HG03571 (cell line): ENCODE measurements around the gene PPP2R5D.
A peak's percentile ranks its signal among the peaks of the same experiment; 100 is the strongest.
"Not testable (repeated sequence)": the region's sequence is repeated elsewhere in the genome, so short reads cannot be mapped to it uniquely, and the experiment has no call there.

Source experiments
- ATAC-seq: cut with Tn5 transposase; IDR thresholded peaks from one replicate; pipeline ENCODE4 v1.9.1; 2021; ENCODE audit not compliant: unreplicated experiment

Gene PPP2R5D

DNA sequence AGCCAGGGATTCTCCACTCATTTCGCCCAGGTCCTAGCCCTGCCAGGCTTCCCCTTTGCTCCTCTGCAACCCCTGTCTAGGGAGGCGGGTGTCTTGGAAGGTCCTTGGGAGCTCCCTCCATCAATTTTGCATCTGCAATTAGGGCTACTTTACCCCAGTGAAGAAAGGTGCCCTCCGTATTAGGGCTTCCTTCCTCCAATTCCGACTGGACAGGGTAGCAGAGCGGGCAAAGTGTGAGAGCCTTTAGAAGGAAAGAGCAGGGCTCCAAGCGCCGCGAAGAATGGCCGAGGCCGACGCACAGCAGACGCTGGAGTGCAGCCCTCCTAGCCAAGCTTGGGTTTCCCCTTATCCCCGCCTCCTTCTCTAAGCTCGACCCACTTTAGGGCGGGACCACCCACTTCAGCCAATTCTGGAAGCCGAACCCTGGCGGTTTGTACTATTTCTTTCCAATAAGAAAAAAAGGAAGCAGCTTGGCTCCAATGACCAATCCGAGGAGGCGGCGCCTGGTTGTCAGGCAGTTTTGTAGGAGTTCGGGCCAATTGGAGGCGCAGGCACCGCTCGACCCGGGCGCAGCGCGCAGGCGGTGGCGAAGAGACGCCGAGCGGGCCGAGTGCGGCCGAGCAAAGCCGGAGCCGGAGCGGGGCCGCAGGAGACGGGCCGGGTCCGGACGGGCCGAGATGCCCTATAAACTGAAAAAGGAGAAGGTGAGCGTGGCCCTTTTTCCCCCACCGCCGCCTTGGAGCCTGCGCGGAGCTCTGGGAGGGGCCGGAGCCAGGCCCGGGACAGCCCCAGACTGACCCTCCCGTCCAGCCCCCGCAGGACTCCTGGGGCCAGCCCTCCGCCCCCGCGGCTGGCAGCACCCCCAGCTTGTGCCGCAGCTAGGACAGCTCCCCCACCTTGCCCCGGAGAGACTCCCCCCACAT lies at the start of gene PPP2R5D:
Gene PPP2R5D (plus strand): TSS at position 570 of the 923 bp plus-strand sequence. CDS start 108 bp downstream, at position 678.
- peak; percentile 95 for ATAC-seq

DNA sequence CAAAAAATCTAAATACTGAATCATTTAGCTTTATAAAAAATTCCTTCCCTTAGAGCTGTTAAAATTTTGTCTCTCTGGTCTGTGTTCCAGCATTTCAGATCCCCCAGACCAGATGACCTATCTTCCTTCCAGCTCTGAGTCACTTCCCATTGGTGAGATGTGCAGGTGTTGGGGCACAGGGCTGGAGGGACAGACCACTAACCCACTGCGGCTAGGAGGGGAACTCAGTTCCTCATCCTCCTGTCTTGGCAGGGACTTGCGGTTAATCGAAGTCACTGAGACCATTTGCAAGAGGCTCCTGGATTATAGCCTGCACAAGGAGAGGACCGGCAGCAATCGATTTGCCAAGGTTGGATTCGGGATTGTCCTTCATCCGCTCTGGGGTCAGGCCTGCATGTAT lies 49.0 kb upstream of the PPP2R5D start:
- ATAC-seq: no peak

- ATAC-seq: no peak
Measured at GRCh38 chr6:42936398-42936797, 48.0 kb upstream of the PPP2R5D start.

DNA sequence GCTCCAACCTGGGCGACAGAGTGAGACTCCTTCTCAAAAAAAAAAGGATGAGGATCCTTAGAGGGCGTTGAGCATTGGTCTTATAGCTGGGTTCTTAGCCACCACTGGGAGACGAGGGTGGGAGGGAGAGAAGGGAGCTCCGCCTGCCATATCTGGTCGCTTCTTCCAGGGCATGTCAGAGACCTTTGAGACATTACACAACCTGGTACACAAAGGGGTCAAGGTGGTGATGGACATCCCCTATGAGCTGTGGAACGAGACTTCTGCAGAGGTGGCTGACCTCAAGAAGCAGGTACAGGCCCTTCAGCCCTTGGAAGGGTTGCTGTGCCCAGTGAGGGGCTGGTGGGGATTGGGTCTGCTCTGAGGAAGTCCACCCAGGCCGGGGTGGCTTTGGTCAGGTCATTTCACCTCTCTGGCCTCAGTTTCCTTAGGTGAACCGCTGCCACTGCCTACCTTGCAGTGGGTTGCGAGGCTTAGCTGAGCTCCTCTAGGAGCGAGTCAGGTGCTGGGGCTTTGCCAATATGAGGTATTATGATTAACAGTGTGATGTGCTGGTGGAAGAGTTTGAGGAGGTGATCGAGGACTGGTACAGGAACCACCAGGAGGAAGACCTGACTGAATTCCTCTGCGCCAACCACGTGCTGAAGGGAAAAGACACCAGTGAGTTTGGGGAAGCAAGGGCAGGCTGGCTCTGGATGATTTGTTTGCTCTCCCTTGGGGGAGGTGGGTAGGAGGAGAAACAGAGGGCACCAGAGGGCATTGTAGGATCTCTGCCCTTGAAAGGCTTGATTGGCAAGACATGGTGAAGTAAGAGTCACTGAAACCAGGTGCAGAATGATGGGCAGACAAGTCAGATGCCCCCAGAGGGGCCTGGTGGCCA lies 46.6 kb upstream of the PPP2R5D start:
- no peak for ATAC-seq

DNA sequence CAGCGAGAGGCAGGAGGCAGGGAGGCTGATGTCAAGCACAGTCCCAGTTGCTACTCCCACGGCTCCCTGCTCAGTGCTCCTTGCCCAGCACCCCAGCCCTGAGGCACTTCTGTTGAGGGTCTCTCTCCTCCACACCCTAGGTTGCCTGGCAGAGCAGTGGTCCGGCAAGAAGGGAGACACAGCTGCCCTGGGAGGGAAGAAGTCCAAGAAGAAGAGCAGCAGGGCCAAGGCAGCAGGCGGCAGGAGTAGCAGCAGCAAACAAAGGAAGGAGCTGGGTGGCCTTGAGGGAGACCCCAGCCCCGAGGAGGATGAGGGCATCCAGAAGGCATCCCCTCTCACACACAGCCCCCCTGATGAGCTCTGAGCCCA lies 46.0 kb upstream of the PPP2R5D start:
- ATAC-seq: no peak

DNA sequence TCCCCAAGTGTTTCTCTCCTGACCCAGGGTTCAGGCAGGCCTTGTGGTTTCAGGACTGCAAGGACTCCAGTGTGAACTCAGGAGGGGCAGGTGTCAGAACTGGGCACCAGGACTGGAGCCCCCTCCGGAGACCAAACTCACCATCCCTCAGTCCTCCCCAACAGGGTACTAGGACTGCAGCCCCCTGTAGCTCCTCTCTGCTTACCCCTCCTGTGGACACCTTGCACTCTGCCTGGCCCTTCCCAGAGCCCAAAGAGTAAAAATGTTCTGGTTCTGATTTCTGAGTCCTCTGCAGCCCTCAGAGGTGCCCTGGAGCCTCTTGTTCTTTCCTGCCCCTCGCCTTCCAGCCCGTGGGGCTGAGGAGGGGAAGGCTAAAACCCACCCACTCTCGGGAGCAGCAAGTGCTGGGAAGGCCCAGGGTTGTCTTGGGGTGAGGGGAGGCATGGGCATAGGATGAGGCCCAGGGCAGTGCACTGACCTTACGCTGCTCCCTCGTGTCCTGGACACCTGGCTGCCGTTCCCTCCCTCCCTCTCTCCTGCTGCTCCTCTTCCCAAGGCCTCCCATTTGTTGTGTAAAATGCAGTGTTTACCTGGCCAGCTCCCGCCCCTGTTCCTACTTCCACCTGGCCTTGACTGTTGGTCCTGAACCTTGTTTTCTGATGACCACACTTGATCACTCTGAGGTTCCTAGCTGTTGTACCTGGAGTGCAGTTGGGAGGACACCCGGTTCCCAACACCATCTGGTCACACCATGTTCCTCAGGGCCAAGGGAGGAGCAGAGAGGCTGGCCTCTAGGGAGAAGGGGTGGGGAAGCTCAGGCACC lies 45.2 kb upstream of the PPP2R5D start:
- ATAC-seq: no peak

DNA sequence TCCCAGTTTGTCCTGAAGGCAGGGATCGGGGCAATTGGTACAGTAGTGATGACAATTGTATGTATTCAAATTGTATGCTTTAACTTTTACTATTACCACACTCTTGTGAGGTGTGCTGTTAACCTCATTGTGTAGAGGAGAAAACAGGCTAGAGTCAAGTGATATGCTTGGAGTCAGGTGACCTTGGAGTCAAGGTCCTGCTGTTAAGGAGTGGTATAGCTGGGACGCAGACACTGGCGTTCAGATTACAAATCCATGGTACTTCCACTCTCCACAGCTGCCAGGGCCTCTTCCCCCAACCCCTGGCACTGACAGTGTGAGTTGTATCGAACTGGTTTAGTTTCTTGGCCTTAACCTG lies 44.6 kb upstream of the PPP2R5D start:
- ATAC-seq: no peak

DNA sequence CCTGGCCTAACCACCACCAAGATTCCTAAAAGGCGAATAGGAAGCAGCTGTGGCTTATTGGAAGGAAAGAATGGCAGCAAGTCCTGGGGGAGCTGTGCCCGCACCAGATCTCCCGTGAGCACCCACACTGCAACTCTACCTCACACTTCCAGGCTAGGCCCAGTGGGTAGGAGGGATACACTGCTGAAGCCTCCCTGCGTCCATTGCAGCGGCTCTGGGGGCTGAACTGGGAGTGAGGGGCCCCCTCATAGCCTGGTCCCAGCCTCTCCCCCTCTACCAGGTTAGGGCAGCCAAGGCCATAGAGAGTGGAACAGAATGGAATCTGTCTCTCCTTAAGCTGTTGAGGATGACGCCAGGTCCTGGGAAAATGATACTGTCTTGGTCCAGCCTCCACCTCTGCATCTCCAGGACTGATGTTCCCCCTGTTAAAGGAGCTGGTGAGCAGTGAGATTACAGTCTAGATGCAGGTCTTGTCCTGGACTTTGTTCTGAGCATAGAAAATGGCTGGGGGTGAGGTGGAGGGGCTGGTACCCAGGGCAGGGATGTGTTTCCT lies 43.8 kb upstream of the PPP2R5D start:
- ATAC-seq: no peak

GRCh38 chr6:42941356-42941755 lies 43.0 kb upstream of the PPP2R5D start:
- ATAC-seq: not testable (repeated sequence)

- no peak for ATAC-seq
Measured at GRCh38 chr6:42942444-42942843, 41.9 kb upstream of the PPP2R5D start.

DNA sequence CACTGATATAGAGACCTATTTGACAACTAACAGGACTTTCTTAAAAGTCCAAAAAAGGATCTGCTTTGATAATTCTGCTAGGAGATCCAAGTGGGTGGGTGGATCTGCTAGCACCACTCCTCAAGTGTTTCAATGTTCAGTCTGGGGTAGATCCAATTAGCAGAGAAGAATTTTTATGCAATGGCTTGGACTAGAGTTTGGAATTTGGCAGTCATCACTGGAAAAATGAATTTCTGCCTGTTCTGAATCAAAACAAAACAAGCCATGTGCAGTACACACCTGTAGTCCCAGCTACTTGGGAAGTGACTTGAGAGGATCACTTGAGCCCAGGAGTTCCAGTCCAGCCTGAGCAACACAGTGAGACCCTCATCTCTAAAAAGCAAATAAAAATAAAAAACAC lies 36.4 kb upstream of the PPP2R5D start:
- no peak for ATAC-seq

DNA sequence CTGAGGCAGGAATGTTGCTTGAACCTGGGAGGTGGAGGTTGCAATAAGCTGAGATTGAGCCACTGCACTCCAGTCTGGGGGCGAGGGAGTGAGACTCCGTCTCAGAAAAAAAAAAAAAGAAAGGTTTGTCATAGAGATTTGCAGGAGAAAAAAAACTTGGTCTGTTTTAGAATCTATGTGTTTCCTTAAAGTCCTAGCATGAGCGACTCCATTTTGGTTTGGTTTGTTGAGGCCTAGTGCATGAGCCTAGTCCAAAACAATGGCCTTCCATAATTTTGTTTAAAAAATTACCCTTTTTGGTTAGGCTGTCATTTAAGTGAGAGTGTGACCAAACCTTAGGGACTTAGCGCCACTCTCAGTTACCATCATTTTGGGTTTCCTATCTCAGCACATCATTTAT lies 32.0 kb upstream of the PPP2R5D start:
- ATAC-seq: no peak

DNA sequence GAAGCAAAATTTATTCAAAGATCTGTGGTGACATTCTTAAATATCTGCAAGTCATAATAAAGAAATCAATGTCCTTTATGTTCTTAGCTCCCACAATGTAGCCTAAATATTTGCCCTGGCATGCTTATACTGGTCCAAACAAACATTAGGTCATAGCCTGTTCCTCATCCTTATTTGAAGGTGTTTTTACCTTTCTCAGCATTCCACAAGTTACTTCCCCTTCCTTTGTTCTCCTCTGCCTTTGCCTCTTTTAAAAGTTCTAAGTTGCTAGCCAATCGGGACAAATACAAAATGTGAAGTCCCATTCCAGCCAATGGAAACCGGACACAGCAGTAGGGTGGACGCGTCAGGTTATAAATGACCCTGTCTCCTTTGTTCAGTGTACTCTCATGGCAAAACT lies 30.0 kb upstream of the PPP2R5D start:
- not testable (repeated sequence) for ATAC-seq

- ATAC-seq: no peak
Measured at GRCh38 chr6:42958125-42958524, 26.2 kb upstream of the PPP2R5D start.

- no peak for ATAC-seq
Measured at GRCh38 chr6:42959917-42960242, 24.5 kb upstream of the PPP2R5D start.

- no peak for ATAC-seq
Measured at GRCh38 chr6:42960243-42961019, 23.9 kb upstream of the PPP2R5D start, which contains the start of gene GNMT. Gene GNMT (plus strand): TSS chr6:42960754. CDS start chr6:42960768, 14 bp downstream.

GRCh38 chr6:42961020-42961470 lies 23.3 kb upstream of the PPP2R5D start:
- ATAC-seq: no peak

DNA sequence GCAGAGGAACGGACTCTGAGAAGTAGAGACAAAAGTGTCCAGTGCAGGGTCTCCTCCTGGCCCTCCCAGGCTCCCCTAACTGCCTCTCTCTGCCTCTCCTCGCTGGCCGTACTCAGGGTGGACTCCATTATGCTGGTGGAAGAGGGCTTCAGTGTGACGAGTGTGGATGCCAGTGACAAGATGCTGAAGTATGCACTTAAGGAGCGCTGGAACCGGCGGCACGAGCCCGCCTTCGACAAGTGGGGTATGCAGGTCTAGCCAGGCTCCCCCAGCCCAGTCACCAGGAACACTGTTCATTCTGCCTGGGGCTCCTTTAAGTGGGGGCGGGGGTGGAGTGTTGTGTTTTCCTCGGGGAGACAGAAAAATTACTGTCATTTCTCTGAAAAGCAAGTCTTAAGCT lies 22.3 kb upstream of the PPP2R5D start:
- ATAC-seq: no peak

GRCh38 chr6:42962502-42963178 lies 21.7 kb upstream of the PPP2R5D start:
- no peak for ATAC-seq
